Thoracic aorta (tissue), 2 donors: ENCODE measurements around the gene TTLL11. TPM values are rescaled to one million over a fixed set of nuclear protein-coding genes. Genes with fewer than 3 reads are reported as not detected.

ENCODE experiments used
- ATAC-seq: fragments of 150-250 bp; one replicate; pipeline ENCODE4 v1.8.0; 2017; ENCODE audit warnings: low read depth; ENCODE audit not compliant: insufficient number of reproducible peaks, low FRiP score
- DNase-seq: peaks from one replicate; pipeline ENCODE4 v3.0.0-alpha.2; 2020; ENCODE audit warnings: low spot score
- H3K27ac ChIP-seq, 2 donors: fragments of 200-600 bp; sonication (generic); 1 replicate in 1 of 2; 2 replicates in 1 of 2; pipeline ENCODE4 v1.5.1; 2016; ENCODE audit warnings: mild to moderate bottlenecking in 2 of 2, moderate library complexity in 2 of 2
- H3K27me3 ChIP-seq: fragments of 200-600 bp; sonication (generic); replicated peaks from 2 replicates; pipeline ENCODE4 v1.6.0; 2016; ENCODE audit warnings: mild to moderate bottlenecking; ENCODE audit not compliant: insufficient read depth
- H3K36me3 ChIP-seq: fragments of 200-600 bp; sonication (generic); one replicate; pipeline ENCODE4 v1.5.1; 2016
- H3K4me1 ChIP-seq, 2 donors: fragments of 200-600 bp; sonication (generic); 1 replicate in 1 of 2; 2 replicates in 1 of 2; pipeline versions ENCODE4 v1.5.1 to v1.6.0; 2016; ENCODE audit warnings: low read depth in 2 of 2, mild to moderate bottlenecking in 1 of 2; ENCODE audit not compliant: control insufficient read depth in 1 of 2
- H3K4me3 ChIP-seq: fragments of 200-600 bp; sonication (generic); 2 replicates; pipeline ENCODE4 v1.5.1; 2016; ENCODE audit warnings: mild to moderate bottlenecking
- H3K9me3 ChIP-seq: fragments of 200-600 bp; sonication (generic); 2 replicates; pipeline ENCODE4 v1.5.1; 2016
- total RNA-seq, 2 donors: library from RNA; depleted of rRNA; stranded (reverse); fragments of >200 nt; gene quantifications; one replicate each; pipeline versions ENCODE4 v1.1.0 to v1.2.3, GENCODE V29; 2016
- TF ChIP-seq, protein P1 (sequence below): fragments of 200-600 bp; sonication (generic); IDR thresholded peaks from one replicate; pipeline ENCODE4 v1.5.1; 2019; ENCODE audit warnings: antibody characterized with exemption

The TTLL11 gene
- total RNA-seq, 2 donors from 2014 or later, result 25.7 to 31.2 TPM

- TF ChIP-seq, protein P1, sequence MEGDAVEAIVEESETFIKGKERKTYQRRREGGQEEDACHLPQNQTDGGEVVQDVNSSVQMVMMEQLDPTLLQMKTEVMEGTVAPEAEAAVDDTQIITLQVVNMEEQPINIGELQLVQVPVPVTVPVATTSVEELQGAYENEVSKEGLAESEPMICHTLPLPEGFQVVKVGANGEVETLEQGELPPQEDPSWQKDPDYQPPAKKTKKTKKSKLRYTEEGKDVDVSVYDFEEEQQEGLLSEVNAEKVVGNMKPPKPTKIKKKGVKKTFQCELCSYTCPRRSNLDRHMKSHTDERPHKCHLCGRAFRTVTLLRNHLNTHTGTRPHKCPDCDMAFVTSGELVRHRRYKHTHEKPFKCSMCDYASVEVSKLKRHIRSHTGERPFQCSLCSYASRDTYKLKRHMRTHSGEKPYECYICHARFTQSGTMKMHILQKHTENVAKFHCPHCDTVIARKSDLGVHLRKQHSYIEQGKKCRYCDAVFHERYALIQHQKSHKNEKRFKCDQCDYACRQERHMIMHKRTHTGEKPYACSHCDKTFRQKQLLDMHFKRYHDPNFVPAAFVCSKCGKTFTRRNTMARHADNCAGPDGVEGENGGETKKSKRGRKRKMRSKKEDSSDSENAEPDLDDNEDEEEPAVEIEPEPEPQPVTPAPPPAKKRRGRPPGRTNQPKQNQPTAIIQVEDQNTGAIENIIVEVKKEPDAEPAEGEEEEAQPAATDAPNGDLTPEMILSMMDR, result no peak
- Histone ChIP-seq H3K9me3 (no peaks in the 10 kb centered on the region), H3K27me3 (no peaks in the 10 kb centered on the region), H3K27ac (no peak overlapping the region), H3K36me3 (no peaks in the 10 kb centered on the region), H3K4me3 (no peak overlapping the region), H3K4me1 (no peaks in the 10 kb centered on the region)
- ATAC-seq (no peak), DNase-seq (no peak)
Measured at GRCh38 chr9:121814594-121814993, 278.5 kb downstream of the TTLL11 start.

- ATAC-seq (no peak), DNase-seq (no peak)
- no peak overlapping the region for H3K4me3 ChIP-seq
- TF ChIP-seq, protein P1, result no peak
- H3K27me3 ChIP-seq, result no peaks in the 10 kb centered on the region
- no peaks in the 10 kb centered on the region for H3K9me3 ChIP-seq
- no peaks in the 10 kb centered on the region for H3K36me3 ChIP-seq
- no peaks in the 10 kb centered on the region for H3K4me1 ChIP-seq
- no peak overlapping the region for H3K27ac ChIP-seq
Measured at GRCh38 chr9:121813519-121814210, 279.4 kb downstream of the TTLL11 start.

DNA sequence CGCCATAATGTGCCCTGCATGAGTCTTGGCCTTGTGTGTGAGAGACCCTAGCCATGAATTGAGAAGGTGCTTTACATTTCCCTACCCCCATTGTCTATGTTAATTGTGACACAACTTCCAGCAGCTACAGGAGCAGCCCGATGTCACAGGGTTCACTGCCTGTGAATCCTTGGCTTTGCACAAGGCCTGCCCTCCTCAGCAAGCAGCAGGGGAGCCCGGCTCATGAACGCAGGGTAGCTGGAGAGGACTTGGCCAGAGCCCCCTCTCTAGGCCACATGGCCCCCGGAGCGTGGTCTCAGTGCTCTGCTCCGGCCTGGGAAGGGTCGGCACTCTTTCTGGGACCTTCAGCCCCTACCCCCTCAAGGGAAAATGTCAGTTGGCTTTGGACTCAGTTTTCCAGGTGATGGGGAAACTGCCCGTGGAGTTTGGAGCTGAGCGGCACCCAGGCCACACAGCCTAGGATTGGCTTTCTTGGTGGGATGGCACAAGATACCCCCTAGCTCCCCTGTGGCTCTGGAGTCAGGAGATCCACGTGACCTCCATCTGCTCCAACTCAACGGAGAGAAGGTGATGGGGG lies 280.9 kb downstream of the TTLL11 start:
- Histone ChIP-seq H3K4me3 (no peak overlapping the region), H3K9me3 (no peaks in the 10 kb centered on the region), H3K27me3 (no peaks in the 10 kb centered on the region), H3K36me3 (no peaks in the 10 kb centered on the region), H3K4me1 (no peaks in the 10 kb centered on the region), H3K27ac (no peak overlapping the region)
- ATAC-seq, result no peak
- DNase-seq, result no peak
- TF ChIP-seq, protein P1, result no peak

DNA sequence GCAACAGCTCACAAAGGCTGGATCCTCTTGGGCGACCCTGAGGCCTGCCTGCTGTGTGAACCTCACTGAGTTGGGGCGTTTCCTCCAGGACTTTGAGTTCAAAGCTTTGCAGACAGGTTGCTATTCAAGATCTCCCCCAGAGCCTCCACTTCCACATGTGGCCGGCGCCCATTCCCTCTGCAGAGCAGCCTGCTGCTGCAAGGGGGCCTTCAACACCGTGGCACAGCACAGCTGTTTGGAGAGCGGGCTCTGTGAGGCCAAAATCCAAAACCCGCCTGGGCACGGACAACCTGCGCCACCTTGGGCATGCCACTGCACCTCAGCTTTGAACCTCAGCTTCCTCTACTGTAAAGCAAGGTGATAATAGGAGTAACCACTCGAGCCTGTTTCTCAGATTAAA lies 281.4 kb downstream of the TTLL11 start:
- H3K36me3 ChIP-seq, result no peaks in the 10 kb centered on the region
- no peak overlapping the region for H3K27ac ChIP-seq
- H3K9me3 ChIP-seq, result no peaks in the 10 kb centered on the region
- DNase-seq (no peak), ATAC-seq (no peak)
- H3K4me1 ChIP-seq, result no peaks in the 10 kb centered on the region
- TF ChIP-seq, protein P1, result no peak
- no peak overlapping the region for H3K4me3 ChIP-seq
- no peaks in the 10 kb centered on the region for H3K27me3 ChIP-seq

DNA sequence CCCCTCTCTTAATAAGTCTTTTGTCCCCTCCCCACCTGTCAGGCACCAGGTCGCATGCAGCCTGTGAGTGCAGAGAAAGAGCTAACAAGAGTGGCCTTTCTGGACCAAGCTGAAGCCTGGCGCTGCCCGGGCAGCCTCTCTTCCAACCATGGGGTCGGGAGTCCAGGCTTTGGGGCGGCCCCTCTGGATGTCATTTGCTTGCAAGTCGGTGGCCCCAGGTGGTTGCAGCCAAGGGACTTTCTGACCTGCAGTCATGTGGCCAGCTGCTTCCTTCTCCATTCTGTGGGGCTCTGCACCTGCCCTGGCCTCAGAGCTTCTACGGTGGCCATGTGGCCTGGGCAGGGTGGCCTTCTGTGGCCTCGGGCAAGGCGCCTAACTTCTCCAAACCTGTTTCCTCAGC lies 282.0 kb downstream of the TTLL11 start:
- Histone ChIP-seq H3K9me3 (no peaks in the 10 kb centered on the region), H3K27me3 (no peaks in the 10 kb centered on the region), H3K4me3 (no peak overlapping the region), H3K36me3 (no peaks in the 10 kb centered on the region), H3K27ac (no peak overlapping the region), H3K4me1 (no peaks in the 10 kb centered on the region)
- TF ChIP-seq, protein P1, result no peak
- DNase-seq (no peak), ATAC-seq (no peak)
